DOHH2 (cell line): ENCODE measurements around the gene GADD45A.

Experiments
- EZH2phosphoT487 ChIP-seq: fragments of 200-600 bp; sonication (generic); IDR thresholded peaks from 2 replicates; pipeline ENCODE4 v1.6.1; 2017; ENCODE audit warnings: borderline replicate concordance, mild to moderate bottlenecking, antibody characterized with exemption, low read length, moderate library complexity, mixed read lengths
- TF ChIP-seq, protein P1 (sequence below): fragments of 200-600 bp; sonication (generic); IDR thresholded peaks from one replicate; pipeline ENCODE4 v1.5.1; 2014; ENCODE audit warnings: antibody characterized with exemption, mild to moderate bottlenecking, low read depth, low read length; ENCODE audit not compliant: poor library complexity, severe bottlenecking

- TF ChIP-seq, protein P1, sequence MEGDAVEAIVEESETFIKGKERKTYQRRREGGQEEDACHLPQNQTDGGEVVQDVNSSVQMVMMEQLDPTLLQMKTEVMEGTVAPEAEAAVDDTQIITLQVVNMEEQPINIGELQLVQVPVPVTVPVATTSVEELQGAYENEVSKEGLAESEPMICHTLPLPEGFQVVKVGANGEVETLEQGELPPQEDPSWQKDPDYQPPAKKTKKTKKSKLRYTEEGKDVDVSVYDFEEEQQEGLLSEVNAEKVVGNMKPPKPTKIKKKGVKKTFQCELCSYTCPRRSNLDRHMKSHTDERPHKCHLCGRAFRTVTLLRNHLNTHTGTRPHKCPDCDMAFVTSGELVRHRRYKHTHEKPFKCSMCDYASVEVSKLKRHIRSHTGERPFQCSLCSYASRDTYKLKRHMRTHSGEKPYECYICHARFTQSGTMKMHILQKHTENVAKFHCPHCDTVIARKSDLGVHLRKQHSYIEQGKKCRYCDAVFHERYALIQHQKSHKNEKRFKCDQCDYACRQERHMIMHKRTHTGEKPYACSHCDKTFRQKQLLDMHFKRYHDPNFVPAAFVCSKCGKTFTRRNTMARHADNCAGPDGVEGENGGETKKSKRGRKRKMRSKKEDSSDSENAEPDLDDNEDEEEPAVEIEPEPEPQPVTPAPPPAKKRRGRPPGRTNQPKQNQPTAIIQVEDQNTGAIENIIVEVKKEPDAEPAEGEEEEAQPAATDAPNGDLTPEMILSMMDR, result no peak
- TF ChIP-seq EZH2phosphoT487, result no peak
These were observed 11.4 kb upstream of the GADD45A start for GRCh38 chr1:67673468-67674201.
